ENCODE measurements around the gene PTRHD1.

DNA sequence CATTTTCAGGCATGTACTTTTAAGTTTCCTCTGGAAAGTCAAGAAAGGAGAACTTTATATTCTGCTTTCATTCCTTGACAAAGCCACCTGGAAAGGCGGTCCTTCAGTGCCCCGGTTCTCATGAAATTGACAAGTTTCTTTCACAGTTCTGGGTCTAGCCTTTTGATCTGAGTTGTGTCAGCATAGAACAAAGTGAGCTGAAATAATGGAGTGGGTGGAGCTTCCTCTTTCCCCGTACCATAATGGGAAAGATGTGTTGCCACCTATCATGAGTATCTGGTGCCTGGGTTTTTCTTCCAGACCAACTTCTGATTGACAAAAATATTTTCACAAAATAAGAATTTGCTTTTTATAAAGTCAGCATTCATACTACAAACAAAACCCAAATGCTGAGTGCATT, 49.3 kb downstream of the PTRHD1 start:
- TF ChIP-seq NFRKB (IDR thresholded peaks at IDR 0.05), result no peak
- TF ChIP-seq TARDBP (IDR thresholded peaks at IDR 0.05), result no peak
- no peak for TF ChIP-seq ZNF384 (IDR thresholded peaks at IDR 0.05)
- no peak for TF ChIP-seq FOXM1 (IDR thresholded peaks at IDR 0.05; ENCODE audit: borderline replicate concordance)
- no peak for TF ChIP-seq BHLHE40 (IDR thresholded peaks at IDR 0.05; ENCODE audit: borderline replicate concordance)
- no peak for TF ChIP-seq ARNT (IDR thresholded peaks at IDR 0.05)
- TF ChIP-seq ELF4 (IDR thresholded peaks at IDR 0.05), result no peak
- no peak for TF ChIP-seq SP1 (IDR thresholded peaks at IDR 0.05)
